NCI-H2107 treated with DMSO at 0.1 percent for 48 hours (cell line): Measurements from ENCODE around the gene TCF23.
"Not testable (repeated sequence)": the region's sequence is repeated elsewhere in the genome, so short reads cannot be mapped to it uniquely, and the experiment has no call there.

Experiments
- DNase-seq: peaks from one replicate; lab custom pipeline; 2025; ENCODE audit not compliant: unreplicated experiment; lab: John Stamatoyannopoulos, UW

TCF23 gene

DNA sequence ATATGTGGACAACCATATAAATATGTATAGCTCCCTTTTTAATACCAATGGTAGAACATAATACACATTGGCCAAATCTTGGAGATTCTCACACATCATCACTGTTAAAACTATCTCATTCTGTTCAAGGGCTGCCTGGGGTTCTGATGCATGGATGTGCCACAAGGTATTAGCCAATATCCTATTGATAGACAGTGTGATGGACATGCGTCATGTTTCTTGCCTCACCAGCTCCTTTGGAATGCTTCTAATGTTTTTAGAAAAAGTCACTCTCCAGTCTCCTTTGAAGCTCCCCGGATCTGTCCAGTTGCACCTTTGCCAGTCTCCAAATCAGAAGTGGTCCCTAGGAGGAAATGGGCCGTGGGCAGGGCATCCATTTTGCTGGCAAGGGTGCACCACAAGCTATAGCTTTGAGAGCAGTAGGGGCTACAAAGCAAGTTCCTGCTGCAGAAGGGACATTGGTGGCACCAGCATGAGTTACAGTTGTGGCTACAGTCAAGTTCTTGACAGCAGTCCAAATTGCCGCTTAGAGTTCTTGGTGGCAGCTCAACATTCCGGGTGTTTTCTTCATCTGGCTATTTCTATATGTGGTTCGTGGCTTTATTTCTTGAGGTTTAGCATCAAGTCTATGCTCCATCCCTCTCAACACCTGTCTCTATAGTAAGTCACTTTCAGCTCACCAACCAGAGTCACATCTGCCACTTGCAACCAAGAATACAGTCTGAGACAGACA is 38.0 kb downstream of the TCF23 start:
- DNase-seq, result no peak

DNA sequence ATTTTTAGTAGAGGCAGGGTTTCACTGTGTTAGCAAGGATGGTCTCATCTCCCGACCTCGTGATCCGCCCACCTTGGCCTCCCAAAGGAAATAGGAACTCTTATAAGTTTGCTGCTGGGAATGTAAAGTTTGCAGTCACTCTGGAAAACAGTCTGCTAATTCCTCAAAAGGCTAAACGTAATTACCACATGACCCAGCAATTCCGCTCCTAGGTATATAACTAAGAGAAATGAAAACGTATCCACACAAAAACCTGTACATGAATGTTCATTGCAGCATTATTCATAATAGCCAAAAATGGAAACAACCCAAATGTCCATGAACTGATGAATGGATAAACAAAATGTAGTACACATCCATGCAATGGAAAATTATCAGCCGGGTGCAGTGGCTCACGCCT is 41.2 kb downstream of the TCF23 start:
- DNase-seq, result no peak

DNA sequence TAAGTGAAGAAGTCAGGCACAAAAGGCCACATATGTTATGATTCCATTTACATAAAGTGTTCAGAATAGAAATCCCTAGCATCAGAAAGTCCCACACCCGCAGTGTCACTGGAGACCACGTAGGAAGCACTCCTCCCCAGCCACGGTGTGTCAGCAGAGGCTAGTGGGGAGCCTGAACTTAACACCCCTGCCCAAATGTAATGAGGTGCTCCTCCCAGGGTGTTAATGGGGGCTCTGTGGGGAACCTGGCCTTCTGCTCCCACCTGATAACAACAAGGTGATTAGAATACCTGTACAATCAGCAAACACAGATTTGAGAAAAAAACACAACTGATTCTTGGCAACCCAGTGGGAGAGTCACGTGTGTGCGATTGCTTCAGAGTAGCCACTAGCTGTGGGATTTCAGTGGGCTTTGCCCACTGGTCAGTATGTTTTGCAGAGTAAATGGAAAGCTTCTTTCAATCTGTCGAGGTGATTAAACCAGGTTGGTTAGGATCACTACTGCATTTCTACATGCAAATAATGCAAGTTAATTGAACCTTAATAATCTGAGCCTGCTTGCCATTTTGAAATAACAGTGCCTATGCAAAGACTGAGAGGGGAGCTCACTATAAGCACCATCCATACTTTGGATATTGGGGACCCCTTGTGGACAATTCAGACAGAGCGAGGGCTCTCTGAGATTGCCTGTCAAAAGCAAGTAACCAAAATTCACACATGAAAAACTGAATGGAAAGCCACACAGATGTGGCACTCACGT is 42.4 kb downstream of the TCF23 start:
- DNase-seq, result peak; percentile 54

DNA sequence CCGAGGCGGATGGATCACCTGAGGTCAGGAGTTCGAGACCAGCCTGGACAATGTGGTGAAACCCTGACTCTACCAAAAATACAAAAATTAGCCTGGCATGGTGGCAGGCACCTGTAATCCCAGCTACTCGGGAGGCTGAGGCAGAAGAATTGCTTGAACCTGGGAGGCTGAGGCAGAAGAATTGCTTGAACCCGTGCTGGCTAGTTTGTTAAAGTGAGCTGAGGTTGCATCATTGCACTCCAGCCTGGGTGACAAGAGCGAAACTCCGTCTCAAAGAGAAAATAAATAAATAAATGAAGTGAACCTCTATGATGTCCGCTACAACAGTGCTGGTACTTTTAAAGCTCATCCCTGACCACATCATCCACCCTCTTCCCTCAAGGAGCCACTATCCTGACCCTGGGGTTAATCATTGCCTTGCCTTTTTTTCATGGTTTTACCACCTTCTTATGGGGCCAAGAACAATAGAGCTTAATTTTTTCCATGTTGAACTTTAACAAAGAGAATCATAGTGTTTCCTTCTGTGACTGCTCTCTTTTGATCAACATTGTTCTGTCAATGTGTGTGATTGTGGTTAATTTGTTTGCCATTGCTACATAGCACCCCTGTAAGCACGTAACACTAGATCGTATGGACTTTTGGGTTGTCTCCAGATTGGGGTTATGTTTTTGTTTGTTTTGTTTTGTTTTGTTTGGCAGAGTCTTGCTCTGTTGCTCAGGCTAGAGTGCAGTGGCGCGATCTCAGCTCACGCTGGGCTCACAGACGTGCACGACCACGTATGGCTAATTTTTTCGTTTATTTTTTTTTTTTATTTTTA is 45.9 kb downstream of the TCF23 start:
- DNase-seq, result peak; percentile 55

DNA sequence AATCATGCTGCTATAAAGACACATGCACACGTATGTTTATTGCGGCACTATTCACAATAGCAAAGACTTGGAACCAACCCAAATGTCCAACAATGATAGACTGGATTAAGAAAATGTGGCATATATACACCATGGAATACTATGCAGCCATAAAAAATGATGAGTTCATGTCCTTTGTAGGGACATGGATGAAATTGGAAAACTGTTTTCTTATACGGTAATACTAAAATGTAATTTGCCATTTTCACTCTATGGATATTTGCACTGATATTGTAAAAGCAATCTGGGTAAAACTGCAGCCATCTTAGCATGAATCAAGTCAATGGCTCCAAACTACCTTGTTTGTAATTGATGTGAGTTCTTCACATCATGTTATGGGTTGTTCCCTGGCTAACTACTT is 47.0 kb downstream of the TCF23 start:
- DNase-seq, result not testable (repeated sequence)

DNA sequence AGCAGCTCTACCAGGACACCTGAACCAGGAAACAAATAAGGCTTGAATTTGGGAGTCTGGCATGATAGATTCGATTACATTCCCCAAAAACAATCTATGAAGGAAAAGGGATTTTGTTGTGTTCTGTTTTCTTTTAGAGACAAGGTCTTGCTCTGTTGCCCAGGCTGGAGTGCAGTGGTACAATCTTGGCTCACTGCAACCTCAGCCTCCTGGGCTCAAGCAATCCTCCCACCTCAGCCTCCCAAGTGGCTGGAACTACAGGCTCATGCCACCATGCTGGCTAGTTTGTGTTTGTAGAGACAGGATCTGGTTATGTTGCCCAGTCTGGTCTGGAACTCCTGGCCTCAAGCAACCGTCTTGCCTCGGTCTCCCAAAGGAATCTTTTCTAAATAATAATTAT is 49.3 kb downstream of the TCF23 start:
- DNase-seq, result not testable (repeated sequence)

DNA sequence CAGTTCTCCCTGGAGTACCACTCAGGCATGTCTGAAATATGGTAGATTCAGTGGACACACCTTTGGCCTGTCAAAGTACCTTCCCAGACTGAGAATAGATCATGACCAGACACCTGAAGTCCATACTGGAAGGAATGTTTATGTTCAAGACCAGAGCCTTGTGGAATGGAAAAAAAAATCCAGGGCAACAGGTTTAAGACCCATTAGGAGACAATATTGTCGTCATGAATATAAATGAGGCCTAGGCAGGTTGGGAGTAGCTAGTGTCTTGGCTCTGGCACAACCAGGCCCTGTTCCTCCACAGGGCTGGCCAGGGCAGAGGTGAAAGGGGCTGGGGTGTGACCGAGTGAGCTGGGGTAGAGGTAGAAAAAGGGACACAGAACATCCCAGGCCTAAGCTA is 49.8 kb downstream of the TCF23 start:
- DNase-seq, result no peak

DNA sequence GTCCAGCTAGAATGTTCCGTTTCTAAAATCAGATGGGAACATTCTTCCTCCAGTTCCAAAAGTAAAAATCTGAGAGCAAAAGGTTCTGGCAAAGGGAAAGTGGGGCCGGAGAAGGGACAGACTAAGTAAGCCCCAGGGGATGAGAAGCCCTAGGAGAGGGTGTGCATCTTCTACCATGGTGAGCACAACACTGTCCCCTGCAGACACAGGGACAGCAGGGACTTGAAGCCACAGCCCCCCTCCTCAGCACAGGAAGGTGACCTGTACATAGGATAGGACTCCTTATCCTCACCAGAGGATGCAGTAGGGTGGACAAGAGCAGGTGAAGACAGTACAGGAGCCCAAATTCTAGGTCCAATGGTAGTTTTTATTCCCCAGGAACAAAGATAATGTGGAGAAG is 50.4 kb downstream of the TCF23 start:
- no peak for DNase-seq

DNA sequence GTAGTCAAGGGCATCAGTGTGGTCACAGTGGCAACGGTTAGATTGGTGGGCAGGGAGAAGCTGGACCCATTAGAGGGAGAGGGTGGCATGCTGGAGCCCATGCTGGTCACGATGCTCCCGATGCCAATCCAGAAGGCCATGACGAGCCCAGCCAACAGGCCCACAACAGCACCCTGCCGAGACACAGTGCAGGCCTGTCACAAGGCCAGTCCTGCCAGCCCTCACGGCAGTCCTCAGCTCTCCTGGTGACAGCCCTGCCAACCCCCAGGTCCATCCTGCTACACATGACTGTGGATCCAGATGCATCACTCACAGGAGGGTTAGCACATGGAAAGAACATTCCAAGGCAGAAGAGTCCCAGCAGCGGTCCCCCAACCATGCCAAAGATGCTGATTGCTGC is 52.9 kb downstream of the TCF23 start:
- DNase-seq, result no peak

DNA sequence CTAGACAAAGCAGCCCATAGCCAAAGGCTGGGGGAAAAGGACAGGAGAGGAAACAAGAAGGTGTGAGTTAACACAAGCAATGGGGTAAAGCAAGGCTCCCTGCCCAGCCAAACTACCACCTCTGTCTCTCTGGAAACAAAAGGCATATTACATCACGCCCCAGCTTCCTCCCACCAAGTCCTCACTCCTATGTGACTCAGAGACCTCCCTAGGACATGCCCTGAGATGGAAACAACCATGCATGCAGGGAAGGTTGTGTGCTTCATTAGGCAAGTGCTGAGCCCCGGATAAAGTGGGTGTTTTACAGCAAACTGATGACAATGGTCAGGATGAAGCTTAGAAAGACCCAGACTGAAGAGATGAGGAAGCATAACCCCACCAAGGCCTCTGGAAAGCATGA is 54.0 kb downstream of the TCF23 start:
- DNase-seq, result no peak

DNA sequence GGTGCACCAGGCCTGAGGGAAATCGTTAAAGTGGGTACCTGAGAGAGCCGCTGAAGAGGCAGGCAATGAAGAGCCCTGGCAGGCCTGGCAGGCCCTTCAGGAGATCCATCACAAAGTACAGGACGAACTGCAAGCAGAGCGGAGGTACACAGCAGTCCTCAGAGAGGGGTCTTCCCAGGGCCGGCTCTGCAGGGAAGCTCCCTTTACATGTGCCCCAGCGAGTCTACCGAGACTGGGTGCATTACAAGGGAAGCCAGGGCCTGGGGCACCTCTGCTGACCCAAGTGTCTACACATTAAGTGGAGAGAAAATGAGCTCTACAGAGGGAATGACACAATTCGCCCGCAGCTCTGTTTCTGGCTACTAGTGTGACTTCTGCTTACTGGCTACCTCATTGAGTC is 54.9 kb downstream of the TCF23 start:
- DNase-seq, result no peak

DNA sequence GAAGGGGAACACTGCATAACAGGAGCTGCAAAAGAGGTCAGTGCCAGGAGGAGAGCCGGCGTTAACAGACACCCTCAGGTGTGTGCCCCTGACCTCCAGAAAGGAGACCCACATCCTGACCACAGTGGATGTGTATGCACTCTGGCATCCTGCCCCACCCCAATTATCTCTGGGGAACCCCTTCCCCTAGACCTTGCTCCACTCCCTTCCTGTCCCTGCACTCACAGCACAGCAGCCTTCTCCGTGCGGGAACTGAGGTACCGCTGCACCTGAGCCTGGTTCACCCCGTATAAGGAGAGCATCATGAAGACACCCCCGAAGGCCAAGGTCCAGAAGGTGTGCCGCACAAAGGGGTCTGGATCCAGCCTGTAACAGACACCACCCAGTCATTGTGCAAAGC is 55.8 kb downstream of the TCF23 start:
- DNase-seq, result no peak

DNA sequence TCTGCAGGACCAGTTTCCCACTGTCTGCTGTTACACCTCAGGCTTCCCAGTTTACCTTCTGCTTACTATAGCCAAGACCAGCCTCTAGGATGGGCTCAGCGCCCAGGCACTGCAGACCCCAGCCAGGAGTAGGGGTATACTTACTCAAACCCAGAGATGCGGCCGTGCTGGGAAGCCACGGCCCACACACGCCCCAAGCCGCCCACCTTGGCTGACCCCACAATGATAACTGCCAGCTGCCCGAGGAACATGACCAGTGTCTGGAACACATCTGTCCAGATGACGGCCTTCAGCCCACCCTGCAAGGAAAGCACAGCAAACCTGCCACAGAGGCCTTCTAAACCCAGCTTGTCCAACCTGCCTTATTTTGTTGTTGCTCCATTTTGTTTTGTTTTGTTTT is 56.4 kb downstream of the TCF23 start:
- DNase-seq, result no peak

DNA sequence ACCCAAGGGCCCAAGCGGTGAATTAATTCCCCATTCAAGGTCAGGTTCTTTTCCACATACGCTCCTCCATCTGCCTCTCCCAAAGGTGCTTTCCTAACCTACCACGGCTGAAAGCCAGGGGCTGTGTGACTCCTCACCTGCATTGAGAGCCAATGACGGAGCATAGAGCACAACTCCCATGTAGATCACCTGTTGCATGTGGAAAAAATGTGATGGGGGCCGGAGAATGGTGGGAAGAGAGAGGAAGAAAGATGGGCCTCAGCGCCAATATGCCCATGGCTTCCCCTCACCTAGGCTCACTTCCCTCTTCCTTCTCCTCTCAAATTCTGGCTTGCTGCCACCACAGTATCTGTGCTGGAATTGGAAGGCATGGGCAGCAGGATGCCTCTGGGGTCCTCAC is 57.5 kb downstream of the TCF23 start:
- DNase-seq, result no peak
